ENCODE data around the gene INO80B.
"Not testable (repeated sequence)": the region's sequence is repeated elsewhere in the genome, so short reads cannot be mapped to it uniquely, and the experiment has no call there.

INO80B gene

GRCh38 chr2:74450570-74451190 is 4.2 kb upstream of the INO80B start:
- no peak for DNase-seq (ENCODE audit: low spot score)

DNA sequence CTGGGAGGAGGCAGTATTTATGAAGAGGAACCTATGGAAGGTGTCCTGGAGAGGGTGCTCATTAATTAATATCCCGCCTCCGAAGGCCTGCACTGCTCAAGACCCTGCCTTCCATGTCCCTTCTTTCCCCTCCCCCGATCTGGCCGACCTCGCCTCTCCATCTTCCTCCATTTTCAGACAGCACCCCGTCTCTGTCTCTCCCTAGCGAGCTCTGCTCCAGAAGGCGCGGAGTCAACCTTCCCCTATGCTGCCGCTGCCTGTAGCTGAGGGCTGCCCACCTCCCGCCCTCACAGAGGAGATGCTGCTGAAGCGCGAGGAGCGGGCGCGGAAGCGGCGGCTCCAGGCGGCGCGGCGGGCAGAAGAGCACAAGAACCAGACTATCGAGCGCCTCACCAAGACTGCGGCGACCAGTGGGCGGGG is 2.3 kb downstream of the INO80B start:
- no peak for DNase-seq (ENCODE audit: low spot score)

GRCh38 chr2:74457549-74458131 is 2.8 kb downstream of the INO80B start:
- DNase-seq (ENCODE audit: low spot score), result peak; percentile 84

DNA sequence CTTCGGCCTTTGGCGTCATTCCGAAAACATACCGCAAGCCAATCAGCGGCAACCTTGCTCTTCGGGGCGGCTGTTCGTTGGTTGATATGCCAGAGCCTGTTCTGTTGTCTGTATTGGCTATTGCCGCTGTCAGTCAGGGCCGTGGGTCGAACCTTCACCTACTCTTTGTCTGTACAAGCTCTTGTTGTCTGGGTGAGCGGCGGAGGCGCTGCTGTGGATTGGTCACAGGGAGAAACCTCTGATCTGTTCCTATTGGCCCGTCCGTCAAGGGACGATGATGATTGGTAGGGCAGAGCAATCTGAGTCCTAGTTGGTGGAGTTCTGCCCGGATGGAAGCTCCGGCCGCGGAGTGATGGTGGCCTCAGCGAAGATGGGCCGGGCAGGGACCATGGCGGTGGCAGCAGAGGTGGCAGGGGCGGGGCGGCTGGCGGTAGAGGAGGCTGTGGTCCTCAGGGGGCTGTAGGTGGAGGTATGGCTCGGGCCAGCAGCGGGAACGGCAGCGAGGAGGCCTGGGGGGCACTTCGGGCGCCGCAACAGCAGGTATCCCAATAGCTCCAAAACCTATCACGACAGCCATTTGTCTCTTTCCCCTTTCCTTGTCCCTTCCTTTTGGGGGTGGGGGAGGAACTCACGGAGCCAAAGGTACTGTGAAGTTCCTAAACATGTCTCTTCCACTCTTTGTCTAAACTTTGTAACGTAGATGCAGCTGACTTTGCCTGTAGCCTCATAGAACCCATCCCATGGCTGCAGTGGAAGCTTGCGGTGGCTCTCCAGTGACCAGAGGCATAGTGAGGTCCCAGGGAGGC is 3.4 kb downstream of the INO80B start, which contains the start of gene WBP1:
Gene WBP1, plus strand, starts transcription at position 307 of the 806 bp plus-strand sequence. Its CDS starts 165 bp downstream, at position 472.
- peak; percentile 98 for DNase-seq (ENCODE audit: low spot score)

DNA sequence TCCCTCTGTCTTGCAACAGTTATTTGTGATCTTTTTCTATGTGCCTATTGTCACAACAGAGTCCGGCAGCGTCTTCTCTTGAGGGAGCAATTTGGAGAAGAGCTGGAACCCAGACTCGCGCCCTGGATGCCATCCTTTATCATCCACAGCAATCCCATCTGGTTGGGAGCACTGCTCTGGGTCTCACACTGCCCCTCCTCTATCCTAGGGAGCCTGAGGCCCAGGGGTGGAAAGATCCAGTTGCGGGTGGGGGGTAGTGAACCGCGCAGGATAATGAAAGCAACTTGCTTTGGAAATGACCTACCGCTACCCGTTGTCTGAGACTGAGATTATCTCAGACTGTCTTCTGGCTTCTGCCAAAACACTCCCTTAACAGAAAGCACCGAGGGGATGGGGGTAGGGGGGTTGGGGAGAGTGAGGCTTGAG is 4.1 kb downstream of the INO80B start:
- no peak for DNase-seq (ENCODE audit: low spot score)

DNA sequence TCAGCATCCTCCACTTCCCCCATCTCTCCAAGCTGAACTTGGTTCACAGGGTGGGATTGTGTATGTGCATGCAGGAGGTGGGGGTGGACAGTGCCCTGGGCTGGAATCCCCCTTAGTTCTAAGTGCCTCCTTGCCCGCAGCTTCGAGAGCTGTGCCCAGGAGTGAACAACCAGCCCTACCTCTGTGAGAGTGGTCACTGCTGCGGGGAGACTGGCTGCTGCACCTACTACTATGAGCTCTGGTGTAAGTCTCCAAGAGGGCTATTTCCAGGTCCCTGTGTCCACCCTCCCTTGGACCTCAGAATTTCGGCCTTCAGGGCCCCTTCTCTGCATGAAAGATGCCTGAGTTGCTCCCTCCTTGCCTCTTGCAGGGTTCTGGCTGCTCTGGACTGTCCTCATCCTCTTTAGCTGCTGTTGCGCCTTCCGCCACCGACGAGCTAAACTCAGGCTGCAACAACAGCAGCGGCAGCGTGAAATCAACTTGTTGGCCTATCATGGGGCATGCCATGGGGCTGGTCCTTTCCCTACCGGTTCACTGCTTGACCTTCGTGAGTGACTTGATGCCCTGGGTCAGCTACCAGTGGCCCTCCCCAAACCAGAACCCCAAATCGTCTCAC is 4.7 kb downstream of the INO80B start:
- not testable (repeated sequence) for DNase-seq (ENCODE audit: low spot score)

- not testable (repeated sequence) for DNase-seq (ENCODE audit: low spot score)
These were observed 5.3 kb downstream of the INO80B start for GRCh38 chr2:74460187-74460586.

- DNase-seq (ENCODE audit: low spot score), result no peak
These were observed 6.5 kb downstream of the INO80B start for GRCh38 chr2:74461187-74462053.

- no peak for DNase-seq (ENCODE audit: low spot score)
These were observed 7.3 kb downstream of the INO80B start for GRCh38 chr2:74462054-74462785.

DNA sequence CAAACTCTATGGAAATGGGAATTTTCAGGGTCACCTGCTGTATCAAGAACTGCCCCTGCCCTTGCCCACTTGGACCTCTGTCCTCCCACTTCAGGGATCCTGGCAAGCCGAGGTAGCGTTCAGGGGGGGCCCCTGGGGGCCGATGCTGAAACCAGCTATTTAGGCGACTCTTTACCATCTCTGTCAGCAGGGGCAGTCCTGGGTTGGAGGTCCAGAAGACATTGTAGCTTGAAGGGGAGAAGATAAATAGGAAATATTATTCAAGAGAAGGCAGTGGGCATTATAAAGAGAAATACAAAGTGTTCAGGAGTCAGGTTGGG is 7.9 kb downstream of the INO80B start:
- DNase-seq (ENCODE audit: low spot score), result no peak

DNA sequence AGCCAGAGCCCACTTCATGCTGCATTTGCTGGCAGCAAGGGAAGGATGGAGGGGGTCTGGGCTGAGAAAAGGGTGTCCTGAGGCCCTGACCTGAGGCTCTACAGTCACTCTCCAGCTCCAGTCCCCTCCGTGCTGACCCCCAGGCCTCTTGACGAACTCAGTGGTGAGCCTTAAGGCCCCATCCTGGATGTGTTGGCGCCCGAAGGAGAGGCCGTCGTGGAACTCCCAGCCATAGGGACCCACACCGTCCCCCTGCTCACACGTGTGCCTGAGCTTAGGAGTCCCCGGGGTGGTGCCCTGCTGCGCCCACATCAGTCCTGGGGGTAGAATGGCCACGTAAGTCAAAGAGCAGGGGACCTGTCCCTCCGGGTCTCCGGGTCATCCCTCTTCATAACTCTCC is 9.5 kb downstream of the INO80B start:
- no peak for DNase-seq (ENCODE audit: low spot score)

GRCh38 chr2:74470742-74471141 is 15.9 kb downstream of the INO80B start:
- DNase-seq (ENCODE audit: low spot score), result not testable (repeated sequence)

DNA sequence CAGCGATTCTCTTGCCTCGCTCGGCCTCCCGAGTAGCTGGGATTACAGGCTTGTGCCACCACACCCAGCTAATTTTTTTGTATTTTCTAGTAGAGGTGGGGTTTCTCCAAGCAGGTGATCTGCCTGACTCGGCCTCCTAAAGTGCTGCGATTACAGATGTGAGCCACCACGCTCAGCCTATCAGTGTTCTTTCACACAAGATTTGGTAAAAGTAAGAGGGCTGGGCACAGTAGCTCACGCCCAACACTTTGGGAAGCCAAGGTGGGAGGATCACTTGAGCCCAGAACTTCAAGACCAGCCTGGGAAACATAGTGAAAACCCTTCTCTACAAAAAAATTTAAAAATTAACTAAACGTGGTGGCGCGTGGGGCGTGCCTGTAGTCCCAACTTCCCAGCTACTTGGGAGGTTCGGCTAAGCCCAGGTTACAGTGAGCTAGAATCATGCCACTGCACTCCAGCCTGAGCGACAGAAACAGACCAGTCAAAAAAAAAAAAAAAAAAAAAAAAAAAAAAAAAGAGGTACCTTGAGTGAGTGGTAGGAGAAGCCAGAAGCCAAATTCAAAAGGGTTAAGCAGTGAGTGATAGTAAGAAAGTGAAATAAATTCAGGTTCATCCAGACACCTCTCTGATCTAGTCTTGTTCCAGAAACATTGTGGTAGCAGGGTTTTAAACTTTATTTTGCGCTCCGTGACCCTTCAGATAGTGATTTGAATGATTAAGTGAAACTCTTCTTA is 16.6 kb downstream of the INO80B start:
- no peak for DNase-seq (ENCODE audit: low spot score)

GRCh38 chr2:74472086-74472944 is 17.4 kb downstream of the INO80B start, which contains the start of gene MRPL53:
MRPL53 (minus strand) TSS chr2:74472680; CDS start chr2:74472660, 20 bp downstream.
- peak; percentile 78 for DNase-seq (ENCODE audit: low spot score)

DNA sequence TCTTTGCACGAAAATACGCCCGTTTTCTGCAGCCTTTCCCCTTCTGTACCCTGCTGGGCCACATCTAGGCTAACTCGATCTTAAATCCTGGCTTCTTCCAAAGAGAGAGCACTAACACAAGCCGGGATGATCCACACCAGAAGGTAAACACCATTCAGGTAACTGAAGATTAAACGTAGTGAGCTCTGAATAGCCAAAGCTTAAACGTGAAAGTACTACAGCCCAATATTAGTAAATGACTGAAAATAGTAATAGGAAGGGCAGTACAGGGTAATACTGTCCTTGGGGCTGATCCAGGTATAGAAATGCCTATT is 18.0 kb downstream of the INO80B start:
- no peak for DNase-seq (ENCODE audit: low spot score)

GRCh38 chr2:74474481-74474880 is 19.6 kb downstream of the INO80B start:
- DNase-seq (ENCODE audit: low spot score), result no peak

DNA sequence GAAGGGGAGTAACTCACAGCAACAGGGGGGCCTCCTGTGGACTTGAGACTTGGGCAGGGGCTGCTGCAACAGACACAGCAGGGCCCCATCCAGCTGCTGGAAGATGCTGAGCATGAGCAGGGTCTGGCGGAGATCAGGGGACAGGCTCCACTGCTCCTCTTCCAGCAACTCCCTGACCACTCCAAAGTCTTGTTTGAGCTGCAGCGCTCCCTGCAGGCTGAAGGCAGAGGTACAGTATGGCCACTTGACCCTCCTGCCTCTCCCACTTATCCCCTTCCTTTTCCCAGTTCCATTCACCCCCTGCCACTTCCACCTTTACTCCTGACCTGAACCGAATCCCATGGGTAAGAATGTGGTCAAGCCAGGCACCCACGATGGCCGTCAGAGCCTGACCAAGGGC is 20.0 kb downstream of the INO80B start:
- DNase-seq (ENCODE audit: low spot score), result no peak

GRCh38 chr2:74481431-74481830 is 26.5 kb downstream of the INO80B start:
- DNase-seq (ENCODE audit: low spot score), result no peak

Measured in germinal center (tissue), 1 donor.